Naive thymus-derived CD4-positive, alpha-beta T cell (primary cell): ENCODE results near the gene PDE5A. TPM values are rescaled to one million over a fixed set of nuclear protein-coding genes. Genes with fewer than 3 reads are reported as not detected.

Source experiments
- ATAC-seq: fragments of 150-1000 bp; cut with Tn5 transposase; 2 replicates; pipeline ENCODE4 v1.10.0; 2021; ENCODE audit warnings: mild to moderate bottlenecking, moderate library complexity
- CTCF ChIA-PET: fragments of 350-600 bp; sonication (Branson Sonifier 250); formaldehyde crosslinking; loops from one replicate; lab custom pipeline; 2021; ENCODE audit warnings: antibody characterized with exemption; lab: Charles Lee
- POLR2A ChIA-PET: fragments of 350-600 bp; sonication (Branson Sonifier 250); formaldehyde crosslinking; loops from one replicate; lab custom pipeline; 2021; ENCODE audit warnings: antibody characterized with exemption, inconsistent platforms; lab: Charles Lee
- DNase-seq, 9 donors: peaks; one replicate each; pipeline versions ENCODE4 v3.0.0 to v3.0.0-alpha.2; 2020 to 2022; ENCODE audit warnings: mixed read lengths in 1 of 9
- H3K27ac ChIP-seq: one replicate; pipeline ENCODE4 v1.7.0; 2013; ENCODE audit warnings: mild to moderate bottlenecking, low read depth, low read length, moderate library complexity
- H3K27me3 ChIP-seq, 2 donors: one replicate each; pipeline ENCODE4 v1.7.0; 2013; ENCODE audit warnings: low read length in 2 of 2, mild to moderate bottlenecking in 2 of 2, moderate library complexity in 2 of 2; ENCODE audit not compliant: control insufficient read depth in 2 of 2, insufficient read depth in 2 of 2
- H3K36me3 ChIP-seq, 3 experiments: 1 replicate in 2 of 3; 2 replicates in 1 of 3; pipeline ENCODE4 v1.7.0; 2013; ENCODE audit warnings: low read length in 3 of 3, mild to moderate bottlenecking in 3 of 3, moderate library complexity in 1 of 3; ENCODE audit not compliant: insufficient read depth in 3 of 3, control insufficient read depth in 2 of 3
- H3K4me1 ChIP-seq, 2 donors: one replicate each; pipeline ENCODE4 v1.7.0; 2013; ENCODE audit warnings: low read length in 2 of 2, mild to moderate bottlenecking in 2 of 2, moderate library complexity in 1 of 2; ENCODE audit not compliant: control insufficient read depth in 2 of 2, insufficient read depth in 2 of 2
- H3K4me3 ChIP-seq: 2 replicates; pipeline ENCODE4 v1.7.0; 2013; ENCODE audit warnings: mild to moderate bottlenecking, low read length
- H3K9me3 ChIP-seq, 3 experiments: 1 replicate in 2 of 3; 2 replicates in 1 of 3; pipeline ENCODE4 v1.7.0; 2013; ENCODE audit warnings: low read length in 3 of 3; ENCODE audit not compliant: control insufficient read depth in 2 of 3
- H3K27ac Mint-ChIP-seq, 9 donors: one replicate each; pipeline ENCODE4 v1.8.0; 2020 to 2022; ENCODE audit warnings: mixed read lengths in 9 of 9, mild to moderate bottlenecking in 8 of 9, moderate library complexity in 5 of 9, inconsistent platforms in 2 of 9
- H3K27me3 Mint-ChIP-seq, 5 donors: one replicate each; pipeline ENCODE4 v1.8.0; 2021 to 2022; ENCODE audit warnings: mixed read lengths in 5 of 5, mild to moderate bottlenecking in 1 of 5
- H3K36me3 Mint-ChIP-seq, 5 donors: one replicate each; pipeline ENCODE4 v1.8.0; 2020 to 2022; ENCODE audit warnings: mixed read lengths in 5 of 5, mild to moderate bottlenecking in 3 of 5, inconsistent platforms in 1 of 5
- H3K4me1 Mint-ChIP-seq, 7 donors: one replicate each; pipeline ENCODE4 v1.8.0; 2020 to 2022; ENCODE audit warnings: mixed read lengths in 7 of 7, mild to moderate bottlenecking in 3 of 7, inconsistent platforms in 1 of 7
- H3K4me3 Mint-ChIP-seq, 10 donors: one replicate each; pipeline ENCODE4 v1.8.0; 2020 to 2022; ENCODE audit warnings: mild to moderate bottlenecking in 10 of 10, mixed read lengths in 10 of 10, moderate library complexity in 6 of 10, inconsistent platforms in 2 of 10
- H3K9me3 Mint-ChIP-seq, 11 donors: one replicate each; pipeline ENCODE4 v1.8.0; 2020 to 2022; ENCODE audit warnings: mixed read lengths in 11 of 11, mild to moderate bottlenecking in 4 of 11, inconsistent platforms in 1 of 11, moderate library complexity in 1 of 11
- intact Hi-C, 2 donors: fragments of 100-400 bp; cut with micrococcal nuclease; formaldehyde crosslinking; loops; one replicate each; pipeline ENCODE4 v1.15.1; 2023
- polyA plus RNA-seq, 2 donors: library from polyadenylated mRNA; unstranded; fragments of 300-500 nt; fragmentation: Illumina TruSeq; gene quantifications; one replicate each; pipeline ENCODE4 v1.2.3, GENCODE V29; 2021
- total RNA-seq, 6 experiments: library from RNA in 5 of 6; stranded (reverse) in 5 of 6; gene quantifications; 1 replicate in 5 of 6; 2 replicates in 1 of 6; pipeline ENCODE4 v1.2.3 and lab custom pipeline; 2021 to 2026

The PDE5A gene
- total and polyA plus RNA-seq, 7 experiments from 2014 or later: 0.21 to 2.6 (median 0.65) TPM

DNA sequence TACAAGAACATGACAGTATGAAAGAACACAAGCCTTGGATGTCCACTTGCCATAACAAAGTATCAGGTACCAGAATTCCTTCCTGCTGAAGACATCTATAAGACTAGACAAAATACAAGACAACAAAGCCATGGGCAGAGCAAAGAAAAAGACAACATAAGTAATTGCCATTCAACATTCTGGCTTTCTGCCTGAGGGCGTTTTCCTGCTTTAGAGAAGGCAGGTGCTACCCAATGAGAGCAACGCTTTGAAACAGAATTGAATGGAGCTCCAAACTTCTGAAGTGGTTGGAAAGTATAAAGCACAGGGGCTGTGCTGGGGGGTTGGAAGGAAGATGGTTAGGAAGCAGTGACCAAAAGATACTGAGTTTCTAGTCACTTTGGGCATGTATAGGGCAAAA, 30.1 kb downstream of the PDE5A start:
- H3K36me3 Mint-ChIP-seq: peaks cover 0 to 11% (median 3%) of the 10 kb centered on the region in 5 donors
- no peaks in the 10 kb centered on the region for H3K4me1 Mint-ChIP-seq
- ATAC-seq: no peak
- no peaks in the 10 kb centered on the region for H3K27me3 ChIP-seq
- CTCF ChIA-PET: no interaction called here
- no peaks in the 10 kb centered on the region for H3K36me3 ChIP-seq
- DNase-seq: no peak
- H3K4me3 ChIP-seq: no peak overlapping the region
- intact Hi-C loops: no loop called here
- POLR2A ChIA-PET: no interaction called here
- no peak overlapping the region for H3K4me3 Mint-ChIP-seq
- peaks cover 0 to 5% (median 0%) of the 10 kb centered on the region in 3 experiments for H3K9me3 ChIP-seq
- H3K4me1 ChIP-seq: no peaks in the 10 kb centered on the region
- peaks cover 0 to 12% (median 3%) of the 10 kb centered on the region in 5 donors for H3K27me3 Mint-ChIP-seq
- no peak overlapping the region for H3K27ac ChIP-seq
- peaks cover 2 to 17% (median 10%) of the 10 kb centered on the region in 11 donors for H3K9me3 Mint-ChIP-seq
- no peak overlapping the region for H3K27ac Mint-ChIP-seq

GRCh38 chr4:119597377-119597776, 31.2 kb downstream of the PDE5A start:
- no peak for DNase-seq
- H3K9me3 ChIP-seq: peaks cover 0 to 5% (median 0%) of the 10 kb centered on the region in 3 experiments
- H3K36me3 ChIP-seq: no peaks in the 10 kb centered on the region
- H3K27ac ChIP-seq: no peak overlapping the region
- Mint-ChIP-seq H3K27me3 (peaks cover 0 to 12% (median 3%) of the 10 kb centered on the region in 5 donors), H3K36me3 (peaks cover 0 to 11% (median 3%) of the 10 kb centered on the region in 5 donors), H3K9me3 (peaks cover 2 to 17% (median 10%) of the 10 kb centered on the region in 11 donors), H3K27ac (no peak overlapping the region), H3K4me1 (no peaks in the 10 kb centered on the region), H3K4me3 (no peak overlapping the region)
- intact Hi-C loops: no loop called here
- no peak for ATAC-seq
- H3K4me3 ChIP-seq: no peak overlapping the region
- POLR2A ChIA-PET: no interaction called here
- H3K4me1 ChIP-seq: no peaks in the 10 kb centered on the region
- CTCF ChIA-PET: no interaction called here
- H3K27me3 ChIP-seq: no peaks in the 10 kb centered on the region

DNA sequence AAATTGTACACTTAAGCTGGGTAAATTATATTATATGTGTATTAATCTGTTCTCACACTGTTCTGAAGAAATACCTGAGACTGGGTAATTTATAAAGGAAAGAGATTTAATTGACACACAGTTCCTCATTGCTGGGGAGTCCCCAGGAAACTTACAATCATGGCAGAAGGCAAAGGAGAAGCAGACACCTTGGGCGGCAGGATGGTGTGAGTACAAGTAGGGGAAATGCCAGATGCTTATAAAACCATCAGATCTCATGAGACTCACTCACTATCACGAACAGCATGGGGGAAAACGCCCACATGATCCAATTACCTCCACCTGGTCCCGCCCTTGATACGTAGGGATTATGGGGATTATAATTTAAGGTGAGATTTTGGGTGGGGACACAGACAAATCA, 34.9 kb downstream of the PDE5A start:
- Histone ChIP-seq H3K27ac (no peak overlapping the region), H3K36me3 (no peaks in the 10 kb centered on the region), H3K9me3 (peaks cover 0 to 1% (median 0%) of the 10 kb centered on the region in 3 experiments), H3K4me3 (no peak overlapping the region), H3K4me1 (no peaks in the 10 kb centered on the region), H3K27me3 (no peaks in the 10 kb centered on the region)
- H3K4me1 Mint-ChIP-seq: no peaks in the 10 kb centered on the region
- intact Hi-C loops: no loop called here
- peaks cover 0 to 5% (median 3%) of the 10 kb centered on the region in 5 donors for H3K36me3 Mint-ChIP-seq
- H3K9me3 Mint-ChIP-seq: peaks cover 0 to 6% (median 5%) of the 10 kb centered on the region in 11 donors
- peaks cover 0 to 17% (median 5%) of the 10 kb centered on the region in 5 donors for H3K27me3 Mint-ChIP-seq
- no peak overlapping the region for H3K4me3 Mint-ChIP-seq
- ATAC-seq (no peak), DNase-seq (no peak)
- ChIA-PET POLR2A (no interaction called here), CTCF (no interaction called here)
- no peak overlapping the region for H3K27ac Mint-ChIP-seq

- H3K36me3 Mint-ChIP-seq: no peaks in the 10 kb centered on the region
- H3K4me1 ChIP-seq: no peaks in the 10 kb centered on the region
- ATAC-seq (no peak), DNase-seq (no peak)
- POLR2A ChIA-PET: no interaction called here
- no peak overlapping the region for H3K27ac Mint-ChIP-seq
- H3K27me3 ChIP-seq: no peaks in the 10 kb centered on the region
- H3K9me3 Mint-ChIP-seq: no peaks in the 10 kb centered on the region
- H3K4me1 Mint-ChIP-seq: no peaks in the 10 kb centered on the region
- intact Hi-C loops: no loop called here
- no peaks in the 10 kb centered on the region for H3K36me3 ChIP-seq
- no peak overlapping the region for H3K4me3 Mint-ChIP-seq
- no peak overlapping the region for H3K27ac ChIP-seq
- CTCF ChIA-PET: no interaction called here
- peaks cover 0 to 12% (median 4%) of the 10 kb centered on the region in 5 donors for H3K27me3 Mint-ChIP-seq
- H3K4me3 ChIP-seq: no peak overlapping the region
- H3K9me3 ChIP-seq: no peaks in the 10 kb centered on the region
These were observed 35.8 kb downstream of the PDE5A start for GRCh38 chr4:119592830-119593229.

DNA sequence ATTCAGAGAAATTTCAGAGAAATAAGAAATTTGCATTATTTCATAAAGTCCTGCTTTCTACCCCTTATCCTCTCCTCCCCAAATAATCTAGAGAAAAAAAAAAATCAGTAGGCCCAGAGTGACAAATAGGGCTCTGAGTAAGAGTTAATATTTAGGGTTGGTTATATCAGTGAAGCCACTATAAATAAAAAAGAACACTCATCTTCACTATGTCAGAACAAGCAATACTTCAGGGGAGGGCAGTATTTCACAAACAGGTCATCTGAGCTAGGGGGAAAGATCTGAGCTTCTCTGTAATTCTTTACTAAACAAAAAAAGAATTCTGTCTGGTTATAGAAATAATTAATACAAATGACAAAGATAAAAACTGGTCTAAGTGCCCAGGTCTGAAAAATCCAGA, 39.4 kb downstream of the PDE5A start:
- Histone ChIP-seq H3K4me3 (no peak overlapping the region), H3K9me3 (no peaks in the 10 kb centered on the region), H3K4me1 (no peaks in the 10 kb centered on the region), H3K36me3 (no peaks in the 10 kb centered on the region), H3K27me3 (no peaks in the 10 kb centered on the region), H3K27ac (no peak overlapping the region)
- CTCF ChIA-PET: no interaction called here
- Mint-ChIP-seq H3K36me3 (no peaks in the 10 kb centered on the region), H3K9me3 (no peaks in the 10 kb centered on the region), H3K27me3 (peaks cover 2 to 6% (median 5%) of the 10 kb centered on the region in 5 donors), H3K4me3 (no peak overlapping the region), H3K4me1 (no peaks in the 10 kb centered on the region), H3K27ac (no peak overlapping the region)
- no peak for DNase-seq
- POLR2A ChIA-PET: no interaction called here
- intact Hi-C loops: no loop called here
- ATAC-seq: no peak

DNA sequence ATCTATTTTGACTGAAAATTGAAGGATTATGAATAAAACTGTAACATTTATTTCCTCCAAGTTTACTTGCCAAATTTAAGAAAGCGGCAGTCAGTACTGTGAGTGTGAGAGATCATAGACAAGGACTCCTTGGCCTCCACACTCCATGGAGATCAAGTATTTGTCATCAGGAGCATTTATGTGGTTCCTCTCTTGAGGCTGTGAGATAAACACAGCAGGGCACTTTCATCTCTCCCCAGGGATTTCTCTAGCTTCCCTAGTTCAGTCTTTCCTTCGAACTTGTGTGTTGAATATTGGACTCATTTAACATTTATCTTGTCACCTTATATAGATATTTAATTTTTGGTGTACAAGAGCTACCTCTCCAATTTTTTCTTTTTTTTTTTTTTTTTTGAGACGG, 40.8 kb downstream of the PDE5A start:
- Mint-ChIP-seq H3K4me3 (no peak overlapping the region), H3K4me1 (no peaks in the 10 kb centered on the region), H3K9me3 (no peaks in the 10 kb centered on the region), H3K36me3 (no peaks in the 10 kb centered on the region), H3K27ac (no peak overlapping the region), H3K27me3 (peaks cover 2 to 6% (median 5%) of the 10 kb centered on the region in 5 donors)
- no peak overlapping the region for H3K4me3 ChIP-seq
- intact Hi-C loops: no loop called here
- ChIA-PET POLR2A (no interaction called here), CTCF (no interaction called here)
- no peak for DNase-seq
- no peak overlapping the region for H3K27ac ChIP-seq
- H3K9me3 ChIP-seq: no peaks in the 10 kb centered on the region
- ATAC-seq: no peak
- H3K27me3 ChIP-seq: no peaks in the 10 kb centered on the region
- no peaks in the 10 kb centered on the region for H3K36me3 ChIP-seq
- no peaks in the 10 kb centered on the region for H3K4me1 ChIP-seq

DNA sequence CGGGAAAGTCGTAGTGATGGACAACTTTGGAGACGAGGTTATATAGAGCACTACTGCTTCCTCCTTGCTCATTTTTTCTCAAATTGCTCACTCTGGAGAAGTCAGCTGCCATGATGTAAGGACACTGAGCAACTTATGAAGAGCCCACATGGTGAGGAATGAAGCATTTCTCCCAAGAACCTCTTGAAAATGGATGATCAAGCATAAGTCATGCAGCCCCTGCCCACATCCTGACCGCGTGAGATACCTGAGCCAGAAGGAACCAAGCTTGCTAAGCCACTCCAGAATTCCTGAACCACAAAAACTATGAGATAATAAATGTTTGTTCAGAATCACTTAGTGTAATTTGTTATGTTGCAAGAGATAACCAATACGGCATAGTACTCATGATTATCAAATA, 42.8 kb downstream of the PDE5A start:
- CTCF ChIA-PET: no interaction called here
- Mint-ChIP-seq H3K4me3 (no peak overlapping the region), H3K36me3 (no peaks in the 10 kb centered on the region), H3K9me3 (peaks cover 0 to 8% (median 0%) of the 10 kb centered on the region in 11 donors), H3K27me3 (peaks cover 0 to 6% (median 4%) of the 10 kb centered on the region in 5 donors), H3K27ac (no peak overlapping the region), H3K4me1 (no peaks in the 10 kb centered on the region)
- DNase-seq (no peak), ATAC-seq (no peak)
- intact Hi-C loops: no loop called here
- Histone ChIP-seq H3K4me1 (no peaks in the 10 kb centered on the region), H3K27ac (no peak overlapping the region), H3K9me3 (no peaks in the 10 kb centered on the region), H3K27me3 (no peaks in the 10 kb centered on the region), H3K4me3 (no peak overlapping the region), H3K36me3 (no peaks in the 10 kb centered on the region)
- POLR2A ChIA-PET: no interaction called here
